Kidney (tissue), 14 donors: ENCODE results near the gene GAB4. TPM values are rescaled to one million over a fixed set of nuclear protein-coding genes. Genes with fewer than 3 reads are reported as not detected.

Experiments
- DNase-seq, 5 donors: peaks; one replicate each; pipeline ENCODE4 v3.0.0-alpha.2; 2013 to 2020
- FAIRE-seq: peaks from 2 replicates; lab custom pipeline; 2012; peaks lifted over from hg19 to GRCh38; lab: Jason Lieb, UNC
- H3K27ac ChIP-seq, 2 donors: one replicate each; pipeline ENCODE4 v1.7.0; 2013; ENCODE audit warnings: low read depth in 2 of 2, low read length in 2 of 2, inconsistent platforms in 1 of 2
- H3K27me3 ChIP-seq: one replicate; pipeline ENCODE4 v1.7.1; 2013; ENCODE audit warnings: low read length, inconsistent platforms; ENCODE audit not compliant: control insufficient read depth, insufficient read depth
- H3K36me3 ChIP-seq, 3 donors: one replicate each; pipeline versions ENCODE4 v1.7.0 to v1.7.1; 2013; ENCODE audit warnings: low read length in 3 of 3, control low read depth in 1 of 3, inconsistent platforms in 1 of 3; ENCODE audit not compliant: insufficient read depth in 3 of 3, control insufficient read depth in 2 of 3
- H3K4me1 ChIP-seq, 3 donors: one replicate each; pipeline versions ENCODE4 v1.7.0 to v1.7.1; 2013; ENCODE audit warnings: low read length in 3 of 3, inconsistent platforms in 1 of 3, low read depth in 1 of 3; ENCODE audit not compliant: control insufficient read depth in 2 of 3, insufficient read depth in 2 of 3
- H3K4me3 ChIP-seq, 3 donors: one replicate each; pipeline versions ENCODE4 v1.7.0 to v1.8.1; 2013; ENCODE audit warnings: low read length in 3 of 3, control low read depth in 1 of 3, inconsistent platforms in 1 of 3
- H3K9ac ChIP-seq, 3 donors: one replicate each; pipeline versions ENCODE4 v1.7.0 to v1.7.1; 2013; ENCODE audit warnings: low read length in 3 of 3, control low read depth in 1 of 3, inconsistent platforms in 1 of 3
- H3K9me3 ChIP-seq, 3 donors: one replicate each; pipeline versions ENCODE4 v1.7.0 to v1.7.1; 2013; ENCODE audit warnings: low read length in 3 of 3, control low read depth in 1 of 3, inconsistent platforms in 1 of 3; ENCODE audit not compliant: control insufficient read depth in 2 of 3, insufficient read depth in 1 of 3
- CTCF ChIP-seq: IDR thresholded peaks from 3 replicates; pipeline ENCODE4 v1.5.1; 2012; ENCODE audit warnings: mild to moderate bottlenecking, moderate library complexity, borderline replicate concordance; ENCODE audit not compliant: insufficient read depth; ENCODE audit errors: extremely low read depth
- intact Hi-C: fragments of 100-400 bp; cut with DNase I; formaldehyde crosslinking; loops from one replicate; pipeline ENCODE4 v1.11.1; 2022
- polyA plus RNA-seq: library from polyadenylated mRNA; stranded (reverse); fragments of 350-450 nt; fragmentation: Illumina TruSeq; extraction: RNeasy Lipid Tissue Mini Kit (QIAGEN cat#74804); gene quantifications from one replicate; pipeline ENCODE4 v1.2.3, GENCODE V29; 2014; ENCODE audit warnings: low read depth, low replicate concordance; ENCODE audit not compliant: insufficient read depth
- total RNA-seq: library from RNA; stranded (reverse); fragmentation: NEBNext Ultra II Directional; extraction: Animal tissue kit (Norgen Biotek cat#: 25700); gene quantifications from one replicate; pipeline ENCODE4 v1.2.1, GENCODE V29; 2021
- donor health status: control.
- donor health status: control.
- donor health status: control.
- donor health status: control.
- donor health status: control.
- donor health status: DM: yes; HTN: yes; CAD: no.
- donor health status: Normal renal cell carcinoma (clear cell type).

GAB4 gene
- total and polyA plus RNA-seq, 2 donors from 2014 or later: not detected

- H3K4me3 ChIP-seq: no peak overlapping the region
- H3K27ac ChIP-seq: no peak overlapping the region
- FAIRE-seq (no peak), DNase-seq (no peak)
- H3K4me1 ChIP-seq: no peaks in the 10 kb centered on the region
- H3K27me3 ChIP-seq: no peaks in the 10 kb centered on the region
- intact Hi-C loops: no loop called here
- no peak overlapping the region for H3K9ac ChIP-seq
- no peaks in the 10 kb centered on the region for H3K9me3 ChIP-seq
- no peaks in the 10 kb centered on the region for H3K36me3 ChIP-seq
- no peak for TF ChIP-seq CTCF
These were observed 82.5 kb downstream of the GAB4 start for GRCh38 chr22:16925407-16925966.

GRCh38 chr22:16922706-16923105 is 85.3 kb downstream of the GAB4 start:
- H3K9ac ChIP-seq: no peak overlapping the region
- no peaks in the 10 kb centered on the region for H3K9me3 ChIP-seq
- intact Hi-C loops: no loop called here
- FAIRE-seq (no peak), DNase-seq (no peak)
- TF ChIP-seq CTCF: no peak
- no peak overlapping the region for H3K27ac ChIP-seq
- no peaks in the 10 kb centered on the region for H3K36me3 ChIP-seq
- H3K4me3 ChIP-seq: no peak overlapping the region
- no peaks in the 10 kb centered on the region for H3K27me3 ChIP-seq
- no peaks in the 10 kb centered on the region for H3K4me1 ChIP-seq

- TF ChIP-seq CTCF: no peak
- intact Hi-C loops: no loop called here
These were observed 85.9 kb downstream of the GAB4 start for GRCh38 chr22:16922076-16922475.

More at GRCh38 chr22:16922076-16922475, 85.9 kb downstream of the GAB4 start:
- DNase-seq (no peak), FAIRE-seq (no peak)
- no peaks in the 10 kb centered on the region for H3K9me3 ChIP-seq
- no peak overlapping the region for H3K27ac ChIP-seq
- H3K4me1 ChIP-seq: no peaks in the 10 kb centered on the region
- H3K4me3 ChIP-seq: no peak overlapping the region
- H3K36me3 ChIP-seq: no peaks in the 10 kb centered on the region
- H3K27me3 ChIP-seq: no peaks in the 10 kb centered on the region
- H3K9ac ChIP-seq: no peak overlapping the region
